GM21447 (cell line): Measurements from ENCODE around the gene PLEKHH2.
"Not testable (repeated sequence)": the region's sequence is repeated elsewhere in the genome, so short reads cannot be mapped to it uniquely, and the experiment has no call there.

ENCODE experiments used
- ATAC-seq: cut with Tn5 transposase; IDR thresholded peaks from one replicate; pipeline ENCODE4 v1.9.1; 2021; ENCODE audit not compliant: unreplicated experiment

Gene PLEKHH2

GRCh38 chr2:43636153-43636552 is 907 bp upstream of the PLEKHH2 start:
- not testable (repeated sequence) for ATAC-seq

GRCh38 chr2:43636621-43637020 is 439 bp upstream of the PLEKHH2 start:
- ATAC-seq = no peak

DNA sequence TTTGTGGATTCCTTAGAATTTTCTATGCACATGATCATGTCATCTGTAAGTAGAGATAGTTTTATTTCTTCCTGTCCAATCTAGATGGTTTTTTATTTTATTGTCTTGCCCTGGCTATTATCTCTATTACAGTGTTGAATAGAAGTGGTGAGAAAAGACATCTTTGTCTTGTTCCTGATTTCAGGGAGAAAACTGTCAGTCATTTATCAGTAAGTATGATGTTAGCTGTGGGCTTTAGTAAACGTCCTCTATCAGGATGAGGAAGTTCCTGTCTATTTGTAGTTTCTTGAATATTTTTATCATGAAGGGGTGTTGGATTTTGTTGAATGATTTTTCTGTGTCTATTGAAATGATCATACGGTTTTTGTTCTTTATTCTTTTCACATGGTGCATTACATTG is 5.3 kb downstream of the PLEKHH2 start:
- ATAC-seq = no peak

DNA sequence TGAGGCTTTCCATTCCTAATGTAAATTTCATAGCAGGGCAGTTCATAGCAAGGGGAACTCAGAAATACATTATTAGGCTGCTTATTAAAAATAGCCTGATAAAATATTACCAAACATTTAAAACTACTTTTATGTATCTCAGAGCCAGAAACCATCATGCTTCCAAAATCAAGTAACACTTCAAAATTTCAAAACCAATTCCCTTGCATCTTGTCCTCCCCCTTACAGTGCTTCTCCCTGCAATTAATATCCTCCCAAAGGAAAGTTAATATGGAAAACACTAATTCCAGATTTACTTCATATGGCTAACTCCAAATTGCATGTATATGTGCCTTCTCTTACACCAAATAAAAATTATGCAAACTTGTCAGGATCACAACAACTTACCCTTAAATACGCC is 6.6 kb downstream of the PLEKHH2 start:
- no peak for ATAC-seq

DNA sequence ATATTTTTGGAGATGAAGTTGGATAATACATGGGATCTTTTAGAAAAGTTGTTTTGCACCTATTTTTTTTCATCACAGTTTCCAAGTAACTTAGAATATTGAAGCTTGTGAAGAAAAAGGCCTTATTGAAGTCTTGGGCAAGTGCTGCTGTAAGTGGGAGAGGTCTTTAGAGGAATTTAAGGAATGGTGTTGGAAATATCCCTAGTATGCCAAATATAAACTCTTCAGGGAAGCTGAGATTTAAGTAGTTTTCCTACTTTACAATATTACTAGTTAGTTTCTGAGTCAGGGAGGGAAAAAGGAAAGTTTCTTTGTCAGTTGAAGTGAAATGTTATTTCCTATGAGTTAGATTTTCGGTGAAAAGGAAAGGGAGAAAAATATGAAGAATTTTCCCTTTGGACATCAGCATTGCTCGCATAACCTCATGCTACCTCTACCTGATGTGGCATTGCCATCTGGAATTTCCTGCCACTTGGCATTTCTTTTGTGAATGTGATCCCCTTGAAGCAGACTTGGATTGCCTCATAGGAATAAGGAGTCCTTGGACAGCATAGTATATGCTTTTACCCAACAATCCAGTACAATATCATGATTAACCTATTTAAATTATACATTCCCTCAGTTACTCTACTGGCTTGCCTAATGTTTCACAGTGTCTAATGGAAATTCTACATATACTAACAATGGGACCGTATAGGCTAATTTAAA is 12.1 kb downstream of the PLEKHH2 start:
- ATAC-seq = no peak

- no peak for ATAC-seq
Measured at GRCh38 chr2:43653506-43653905, 16.4 kb downstream of the PLEKHH2 start.

GRCh38 chr2:43657241-43657640 is 20.2 kb downstream of the PLEKHH2 start:
- no peak for ATAC-seq

DNA sequence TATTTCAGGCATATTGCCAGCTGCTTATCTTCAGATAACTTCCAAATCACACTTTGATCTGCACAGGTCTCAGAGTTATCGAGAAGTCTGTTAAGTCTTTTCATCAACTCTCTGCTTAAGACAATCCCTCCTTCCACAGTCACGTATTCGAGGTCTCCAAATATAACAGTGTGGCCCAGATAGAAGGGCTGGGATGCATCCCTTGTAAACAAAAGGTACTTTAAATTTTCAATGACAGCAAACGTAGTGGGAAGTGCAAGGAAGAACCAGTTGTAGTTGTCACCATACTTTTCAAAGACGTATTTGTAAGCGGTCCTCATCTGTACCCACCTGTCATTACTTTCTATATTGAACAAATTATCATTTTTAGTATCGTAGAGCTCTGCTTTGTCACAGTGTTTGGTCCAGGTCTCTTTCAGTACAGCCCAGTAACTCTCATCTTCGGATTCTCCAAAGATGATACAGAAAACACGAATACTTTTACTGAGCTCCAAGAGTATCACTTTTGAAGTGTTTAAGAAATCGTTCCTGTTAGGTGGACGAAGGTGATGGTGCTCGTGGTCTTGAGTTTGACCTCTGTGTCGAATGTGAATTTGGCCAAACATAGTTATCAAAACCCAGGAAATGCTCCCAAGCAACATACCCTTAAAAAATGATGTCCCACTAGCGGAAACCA is 38.7 kb downstream of the PLEKHH2 start:
- no peak for ATAC-seq

- ATAC-seq = no peak
Measured at GRCh38 chr2:43676322-43677050, 39.4 kb downstream of the PLEKHH2 start, which contains the start of gene C1GALT1C1L. C1GALT1C1L (minus strand) TSS chr2:43676429; CDS start chr2:43676322, 107 bp downstream.

- not testable (repeated sequence) for ATAC-seq
Measured at GRCh38 chr2:43677783-43678182, 40.7 kb downstream of the PLEKHH2 start.

- no peak for ATAC-seq
Measured at GRCh38 chr2:43685357-43685756, 48.3 kb downstream of the PLEKHH2 start.

- no peak for ATAC-seq
Measured at GRCh38 chr2:43689999-43690398, 52.9 kb downstream of the PLEKHH2 start.

DNA sequence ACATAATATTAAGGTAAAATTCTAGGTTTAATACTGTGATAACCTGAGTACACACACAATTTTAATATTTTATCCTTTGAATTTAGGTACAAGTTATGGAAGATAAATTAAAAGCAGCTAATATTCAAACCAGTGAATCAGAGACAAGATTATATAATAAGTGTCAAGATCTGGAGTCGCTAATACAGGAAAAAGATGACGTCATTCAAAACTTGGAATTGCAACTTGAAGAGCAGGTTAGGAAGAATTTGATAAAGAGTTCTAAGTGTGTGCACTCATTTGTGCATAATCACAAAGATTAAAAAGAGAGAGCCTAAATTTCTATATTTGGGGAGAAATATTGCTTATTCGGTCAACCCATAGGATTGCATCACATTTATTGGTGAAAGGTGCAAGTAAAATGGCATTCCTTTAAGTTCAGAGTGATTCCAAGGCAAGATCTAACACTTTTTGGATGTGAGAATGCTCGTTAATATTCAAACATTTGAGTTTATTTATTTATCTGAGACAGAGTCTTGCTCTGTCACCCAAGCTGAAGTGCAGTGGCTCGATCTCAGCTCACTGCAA is 55.5 kb downstream of the PLEKHH2 start:
- no peak for ATAC-seq

DNA sequence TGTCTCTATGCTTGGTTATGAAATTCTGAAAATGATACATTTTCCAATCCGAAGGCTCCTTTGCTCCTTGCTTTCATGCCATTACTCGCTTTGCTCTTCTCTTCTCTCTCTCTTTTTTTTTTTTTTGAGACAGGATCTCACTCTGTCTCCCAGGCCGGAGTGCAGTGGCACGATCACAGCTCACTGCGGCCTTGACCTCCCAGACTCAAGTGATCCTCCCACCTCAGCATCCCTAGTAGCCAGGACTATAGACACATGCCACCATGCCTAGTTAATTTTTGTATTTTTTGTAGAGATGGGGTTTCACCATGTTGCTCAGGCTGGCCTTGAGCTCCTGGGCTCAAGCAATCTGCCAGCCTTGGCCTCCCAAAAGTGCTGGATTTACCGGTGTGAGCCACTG is 61.1 kb downstream of the PLEKHH2 start:
- not testable (repeated sequence) for ATAC-seq

- ATAC-seq = no peak
Measured at GRCh38 chr2:43699761-43700160, 62.7 kb downstream of the PLEKHH2 start.

GRCh38 chr2:43701111-43701510 is 64.1 kb downstream of the PLEKHH2 start:
- no peak for ATAC-seq

DNA sequence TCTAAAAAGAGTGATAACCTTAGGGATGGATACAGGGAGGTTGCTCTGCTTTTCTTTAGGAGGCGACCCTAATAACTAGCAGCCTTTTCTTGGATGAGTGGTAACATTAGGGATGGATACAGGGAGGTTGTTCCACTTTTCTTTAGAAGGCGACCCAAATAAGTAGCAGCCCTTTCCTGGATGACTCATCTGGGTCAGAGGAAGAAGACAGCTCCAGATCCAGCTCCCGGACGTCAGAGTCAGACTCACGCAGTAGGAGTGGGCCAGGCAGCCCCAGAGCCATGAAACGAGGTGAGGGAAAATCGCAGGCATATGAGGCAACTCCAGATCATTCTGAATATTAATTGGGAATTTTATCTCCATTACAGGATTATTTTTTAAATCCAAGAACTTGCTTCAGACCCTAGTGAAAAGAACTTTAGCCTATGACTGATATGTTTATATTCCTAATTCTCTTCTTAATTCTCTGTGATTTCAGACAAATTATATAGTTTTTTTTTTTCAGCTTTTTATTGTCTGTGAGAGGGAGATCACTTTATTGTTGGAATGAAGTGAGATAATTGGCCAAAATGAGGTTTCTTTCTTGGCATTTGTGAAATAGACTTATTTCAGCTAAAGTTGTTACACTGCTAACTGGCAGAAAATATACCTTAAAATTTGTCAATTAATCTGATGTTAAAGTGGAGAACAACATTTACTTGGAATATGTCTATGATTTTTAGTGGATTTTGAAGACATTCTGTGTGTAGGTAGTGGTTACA is 70.4 kb downstream of the PLEKHH2 start:
- ATAC-seq = no peak

- no peak for ATAC-seq
Measured at GRCh38 chr2:43708178-43708577, 71.1 kb downstream of the PLEKHH2 start.

GRCh38 chr2:43708891-43709290 is 71.8 kb downstream of the PLEKHH2 start:
- no peak for ATAC-seq

- ATAC-seq = no peak
Measured at GRCh38 chr2:43710866-43711265, 73.8 kb downstream of the PLEKHH2 start.

GRCh38 chr2:43714164-43714563 is 77.1 kb downstream of the PLEKHH2 start:
- no peak for ATAC-seq
